HepG2 (cell line): Measurements from ENCODE around the gene ZNF217. TPM values are rescaled to one million over a fixed set of nuclear protein-coding genes. Genes with fewer than 3 reads are reported as not detected.
"Not testable (repeated sequence)": the region's sequence is repeated elsewhere in the genome, so short reads cannot be mapped to it uniquely, and the experiment has no call there.

Experiments used
- GFI1 ChIP-seq: sonication (generic); formaldehyde crosslinking; IDR thresholded peaks from 2 replicates; pipeline ENCODE4 v1.5.0; 2020; ENCODE audit warnings: missing genetic modification reagents, mild to moderate bottlenecking, borderline replicate concordance
- HDAC1 ChIP-seq: sonication (generic); formaldehyde crosslinking; IDR thresholded peaks from 2 replicates; pipeline ENCODE4 v1.5.1; 2020; ENCODE audit warnings: mild to moderate bottlenecking, missing genetic modification reagents
- MED1 ChIP-seq: sonication (generic); formaldehyde crosslinking; IDR thresholded peaks from 2 replicates; pipeline ENCODE4 v1.4.0; 2020; ENCODE audit warnings: missing genetic modification reagents
- MIXL1 ChIP-seq: IDR thresholded peaks from 2 replicates; pipeline ENCODE4 v1.6.1; 2016
- NFKBIZ ChIP-seq: IDR thresholded peaks from 2 replicates; pipeline ENCODE4 v1.6.1; 2018; ENCODE audit warnings: missing genetic modification reagents, missing compliant biosample characterization
- NONO ChIP-seq, 2 experiments: fragments of 450-650 bp in 1 of 2; sonication (generic) in 1 of 2; formaldehyde crosslinking in 1 of 2; IDR thresholded peaks in 1 of 2; conservative IDR thresholded peaks in 1 of 2; 2 replicates each; pipeline versions ENCODE4 v1.6.1 to v1.8.0; 2017 to 2022; ENCODE audit warnings: mild to moderate bottlenecking in 1 of 2, missing genetic modification reagents in 1 of 2, moderate library complexity in 1 of 2
- THAP7 ChIP-seq: sonication (generic); formaldehyde crosslinking; IDR thresholded peaks from 2 replicates; pipeline ENCODE4 v1.8.1; 2023; ENCODE audit warnings: mild to moderate bottlenecking, missing genetic modification reagents
- THAP8 ChIP-seq: sonication (generic); formaldehyde crosslinking; IDR thresholded peaks from 2 replicates; pipeline ENCODE4 v1.5.1; 2020; ENCODE audit warnings: missing genetic modification reagents, mild to moderate bottlenecking, borderline replicate concordance
- ZBTB26 ChIP-seq: IDR thresholded peaks from 2 replicates; pipeline ENCODE4 v1.6.1; 2016; ENCODE audit warnings: missing compliant biosample characterization, missing genetic modification reagents, borderline replicate concordance
- ZBTB34 ChIP-seq: sonication (generic); formaldehyde crosslinking; IDR thresholded peaks from 2 replicates; pipeline ENCODE4 v1.8.0; 2022; ENCODE audit warnings: mild to moderate bottlenecking, missing genetic modification reagents
- ZBTB38 ChIP-seq: sonication (generic); formaldehyde crosslinking; IDR thresholded peaks from 2 replicates; pipeline ENCODE4 v1.5.1; 2020; ENCODE audit warnings: mild to moderate bottlenecking, missing genetic modification reagents
- ZFP36L1 ChIP-seq: sonication (generic); formaldehyde crosslinking; IDR thresholded peaks from 2 replicates; pipeline ENCODE4 v1.8.0; 2022; ENCODE audit warnings: mild to moderate bottlenecking, missing genetic modification reagents, moderate library complexity
- ZNF235 ChIP-seq: sonication (generic); formaldehyde crosslinking; IDR thresholded peaks from 2 replicates; pipeline ENCODE4 v1.8.1; 2023; ENCODE audit warnings: mild to moderate bottlenecking, missing genetic modification reagents, borderline replicate concordance
- ZNF263 ChIP-seq: sonication (generic); formaldehyde crosslinking; IDR thresholded peaks from 2 replicates; pipeline ENCODE4 v1.4.0; 2020; ENCODE audit warnings: missing genetic modification reagents
- ZNF788 ChIP-seq: sonication (generic); formaldehyde crosslinking; IDR thresholded peaks from 2 replicates; pipeline ENCODE4 v1.5.0; 2020; ENCODE audit warnings: mild to moderate bottlenecking, missing genetic modification reagents, borderline replicate concordance
- polyA plus RNA-seq, 8 experiments: library from polyadenylated mRNA; depleted of rRNA in 3 of 8; stranded (reverse) in 7 of 8; unstranded in 1 of 8; fragments of >200 nt; fragmentation: Illumina TruSeq in 4 of 8; extraction: Trizol in 4 of 8; gene quantifications; 2 replicates each; pipeline versions ENCODE4 v1.2.1 to v1.2.3, GENCODE V29; 2011 to 2016; ENCODE audit warnings: low read depth in 4 of 8, missing spikeins in 1 of 8, mixed read lengths in 1 of 8; ENCODE audit not compliant: insufficient read depth in 1 of 8
- total RNA-seq, 5 experiments: library from RNA; depleted of rRNA; stranded (reverse); fragments of >200 nt; fragmentation: Illumina TruSeq; extraction: Trizol; gene quantifications; 2 replicates each; pipeline ENCODE4 v1.2.3, GENCODE V29; 2016; ENCODE audit warnings: low read depth in 1 of 5
- TF ChIP-seq, protein P1 (sequence below): sonication (generic); formaldehyde crosslinking; IDR thresholded peaks from 2 replicates; pipeline ENCODE4 v1.4.0; 2020; ENCODE audit warnings: missing genetic modification reagents
- TF ChIP-seq, protein P2 (sequence below): sonication (generic); formaldehyde crosslinking; IDR thresholded peaks from 2 replicates; pipeline ENCODE4 v1.8.0; 2022; ENCODE audit warnings: missing genetic modification reagents, mild to moderate bottlenecking, moderate library complexity, borderline replicate concordance

ZNF217 gene
- total and polyA plus RNA-seq, 2 of the 13 experiments (the other 11 are each of a cell fraction or from before 2014, with no cell fraction given): 22.3 to 29.8 TPM

DNA sequence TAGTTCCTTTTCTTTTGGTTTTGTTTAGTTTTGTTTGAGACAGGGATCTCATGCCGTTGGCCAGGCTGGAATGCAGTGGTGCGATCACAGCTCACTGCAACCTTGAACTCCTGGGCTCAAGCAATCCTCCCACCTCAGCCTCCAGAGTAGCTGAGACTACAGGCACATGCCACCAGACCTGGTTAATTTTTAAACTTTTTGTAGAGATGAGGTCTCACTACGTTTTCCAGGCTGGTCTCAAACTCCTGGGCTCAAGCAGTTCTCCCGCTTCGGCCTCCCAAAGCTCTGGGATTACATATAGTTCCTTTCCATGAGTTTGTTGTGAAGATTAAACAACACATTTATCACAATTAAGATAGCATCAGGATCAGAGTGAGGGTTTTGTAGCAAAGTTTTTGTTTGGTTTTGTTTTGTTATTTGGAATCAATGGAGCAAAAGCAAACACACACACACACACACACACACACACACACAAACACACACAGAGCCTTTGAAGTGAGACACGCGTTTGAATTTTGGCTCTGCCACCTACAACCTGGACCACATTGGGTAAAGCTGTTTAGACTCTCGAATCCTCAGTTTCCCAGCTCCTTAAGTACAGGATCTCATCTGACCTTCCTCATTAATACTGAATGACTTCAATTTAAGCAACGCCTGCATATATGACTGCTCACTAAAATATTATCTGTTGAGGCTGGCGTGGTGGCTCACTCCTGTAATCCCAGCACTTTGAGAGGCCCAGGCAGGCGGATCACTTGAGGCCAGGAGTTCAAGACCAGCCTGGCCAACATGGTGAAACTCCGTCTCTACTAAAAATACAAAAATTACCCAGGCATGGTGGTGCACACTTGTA is 41.7 kb downstream of the ZNF217 start (continued):
- TF ChIP-seq, protein P1, sequence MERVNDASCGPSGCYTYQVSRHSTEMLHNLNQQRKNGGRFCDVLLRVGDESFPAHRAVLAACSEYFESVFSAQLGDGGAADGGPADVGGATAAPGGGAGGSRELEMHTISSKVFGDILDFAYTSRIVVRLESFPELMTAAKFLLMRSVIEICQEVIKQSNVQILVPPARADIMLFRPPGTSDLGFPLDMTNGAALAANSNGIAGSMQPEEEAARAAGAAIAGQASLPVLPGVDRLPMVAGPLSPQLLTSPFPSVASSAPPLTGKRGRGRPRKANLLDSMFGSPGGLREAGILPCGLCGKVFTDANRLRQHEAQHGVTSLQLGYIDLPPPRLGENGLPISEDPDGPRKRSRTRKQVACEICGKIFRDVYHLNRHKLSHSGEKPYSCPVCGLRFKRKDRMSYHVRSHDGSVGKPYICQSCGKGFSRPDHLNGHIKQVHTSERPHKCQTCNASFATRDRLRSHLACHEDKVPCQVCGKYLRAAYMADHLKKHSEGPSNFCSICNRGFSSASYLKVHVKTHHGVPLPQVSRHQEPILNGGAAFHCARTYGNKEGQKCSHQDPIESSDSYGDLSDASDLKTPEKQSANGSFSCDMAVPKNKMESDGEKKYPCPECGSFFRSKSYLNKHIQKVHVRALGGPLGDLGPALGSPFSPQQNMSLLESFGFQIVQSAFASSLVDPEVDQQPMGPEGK (CRISPR knock-in tag): peak; percentile 30; the same call in 1 of the 2 replicates
- peak; percentile 94 for TF ChIP-seq MED1 (CRISPR knock-in tag)
- peak; percentile 84 for TF ChIP-seq ZBTB34
- peak; percentile 31; the same call in 1 of the 2 replicates for TF ChIP-seq ZNF235
- peak; percentile 91; the same call in 1 of the 2 replicates for TF ChIP-seq ZNF788
- TF ChIP-seq THAP8 (CRISPR knock-in tag): 0 out of 2 replicates have a peak, but pooled peaks have one; percentile 53
- not testable (repeated sequence) for TF ChIP-seq NONO (IDR thresholded peaks at IDR 0.05)
- peak; percentile 59 for TF ChIP-seq NONO (CRISPR knock-in tag; conservative IDR thresholded peaks at IDR 0.05)
- peak; percentile 39; the same call in 1 of the 2 replicates for TF ChIP-seq ZFP36L1 (CRISPR knock-in tag)
- TF ChIP-seq, protein P2, sequence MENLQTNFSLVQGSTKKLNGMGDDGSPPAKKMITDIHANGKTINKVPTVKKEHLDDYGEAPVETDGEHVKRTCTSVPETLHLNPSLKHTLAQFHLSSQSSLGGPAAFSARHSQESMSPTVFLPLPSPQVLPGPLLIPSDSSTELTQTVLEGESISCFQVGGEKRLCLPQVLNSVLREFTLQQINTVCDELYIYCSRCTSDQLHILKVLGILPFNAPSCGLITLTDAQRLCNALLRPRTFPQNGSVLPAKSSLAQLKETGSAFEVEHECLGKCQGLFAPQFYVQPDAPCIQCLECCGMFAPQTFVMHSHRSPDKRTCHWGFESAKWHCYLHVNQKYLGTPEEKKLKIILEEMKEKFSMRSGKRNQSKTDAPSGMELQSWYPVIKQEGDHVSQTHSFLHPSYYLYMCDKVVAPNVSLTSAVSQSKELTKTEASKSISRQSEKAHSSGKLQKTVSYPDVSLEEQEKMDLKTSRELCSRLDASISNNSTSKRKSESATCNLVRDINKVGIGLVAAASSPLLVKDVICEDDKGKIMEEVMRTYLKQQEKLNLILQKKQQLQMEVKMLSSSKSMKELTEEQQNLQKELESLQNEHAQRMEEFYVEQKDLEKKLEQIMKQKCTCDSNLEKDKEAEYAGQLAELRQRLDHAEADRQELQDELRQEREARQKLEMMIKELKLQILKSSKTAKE (CRISPR knock-in tag): peak; percentile 43; the same call in 1 of the 2 replicates
- TF ChIP-seq NFKBIZ (CRISPR knock-in tag): 0 out of 2 replicates have a peak, but pooled peaks have one; percentile 54
- TF ChIP-seq MIXL1 (CRISPR knock-in tag): peak; percentile 49
- peak; percentile 69 for TF ChIP-seq ZNF263 (CRISPR knock-in tag)
- peak; percentile 55; the same call in 1 of the 2 replicates for TF ChIP-seq THAP7
- TF ChIP-seq ZBTB38 (CRISPR knock-in tag): peak; percentile 51; the same call in 1 of the 2 replicates
- peak; percentile 70 for TF ChIP-seq HDAC1 (CRISPR knock-in tag)
- peak; percentile 74 for TF ChIP-seq GFI1
- peak; percentile 69; the same call in 1 of the 2 replicates for TF ChIP-seq ZBTB26 (CRISPR knock-in tag)
